ENCODE data around the gene ARRB2.

- TF ChIP-seq CTCF (IDR thresholded peaks at IDR 0.05): peak; percentile 65
- no peak for TF ChIP-seq ZFX (IDR thresholded peaks at IDR 0.05; ENCODE audit: borderline replicate concordance)
These were observed at the start of gene ARRB2 for GRCh38 chr17:4709794-4710692.

All from 22Rv1 (cell line).